ENCODE results near the gene STOX2. TPM values are rescaled to one million over a fixed set of nuclear protein-coding genes. Genes with fewer than 3 reads are reported as not detected.

STOX2 gene
- total and polyA plus RNA-seq, 2 of the 13 experiments (the other 11 are each of a cell fraction or from before 2014, with no cell fraction given), result 0.01 to 0.15 TPM

DNA sequence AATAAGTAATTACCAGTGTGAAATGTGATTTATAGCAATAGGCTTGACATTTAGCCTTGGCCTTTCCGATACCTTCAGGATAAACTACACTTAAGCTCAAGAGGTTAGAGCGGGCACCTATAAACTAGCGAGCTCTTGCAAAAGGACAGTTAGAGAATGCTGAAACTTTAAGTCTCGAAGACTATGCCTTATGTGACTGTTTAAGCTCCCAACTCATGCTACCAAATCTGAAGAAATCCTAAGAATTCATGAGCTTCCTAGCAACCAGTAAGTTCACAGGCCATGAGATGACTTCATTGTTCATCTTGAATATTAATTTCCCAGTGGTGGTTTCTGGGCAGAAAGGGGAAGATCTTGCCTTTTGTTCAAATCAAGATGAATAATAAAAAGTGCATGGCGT is 4.7 kb downstream of the STOX2 start (continued):
- TF ChIP-seq, protein P1, sequence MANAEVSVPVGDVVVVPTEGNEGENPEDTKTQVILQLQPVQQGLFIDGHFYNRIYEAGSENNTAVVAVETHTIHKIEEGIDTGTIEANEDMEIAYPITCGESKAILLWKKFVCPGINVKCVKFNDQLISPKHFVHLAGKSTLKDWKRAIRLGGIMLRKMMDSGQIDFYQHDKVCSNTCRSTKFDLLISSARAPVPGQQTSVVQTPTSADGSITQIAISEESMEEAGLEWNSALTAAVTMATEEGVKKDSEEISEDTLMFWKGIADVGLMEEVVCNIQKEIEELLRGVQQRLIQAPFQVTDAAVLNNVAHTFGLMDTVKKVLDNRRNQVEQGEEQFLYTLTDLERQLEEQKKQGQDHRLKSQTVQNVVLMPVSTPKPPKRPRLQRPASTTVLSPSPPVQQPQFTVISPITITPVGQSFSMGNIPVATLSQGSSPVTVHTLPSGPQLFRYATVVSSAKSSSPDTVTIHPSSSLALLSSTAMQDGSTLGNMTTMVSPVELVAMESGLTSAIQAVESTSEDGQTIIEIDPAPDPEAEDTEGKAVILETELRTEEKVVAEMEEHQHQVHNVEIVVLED (CRISPR knock-in tag; IDR thresholded peaks at IDR 0.05; ENCODE audit: borderline replicate concordance), result no peak

DNA sequence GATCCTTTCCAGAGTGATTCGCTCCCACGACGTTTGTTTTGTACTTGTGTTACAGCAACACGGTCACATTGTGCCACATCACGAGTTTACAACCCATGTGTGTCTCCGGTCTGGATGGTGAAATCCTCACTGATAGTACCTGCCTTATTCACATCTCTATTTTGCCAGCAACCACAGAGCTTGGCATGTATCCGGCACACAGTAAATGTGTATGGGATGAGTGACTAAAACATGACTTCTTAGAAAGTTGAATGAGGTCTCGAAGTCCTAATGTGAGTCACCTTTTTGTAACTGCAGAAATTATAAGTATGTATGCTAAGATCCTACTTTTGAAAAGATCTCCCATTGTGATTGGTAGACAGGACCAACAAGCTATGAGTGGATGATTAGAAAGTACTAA is 7.5 kb downstream of the STOX2 start:
- DNase-seq (ENCODE audit: low spot score), result no peak
- Histone ChIP-seq H3K79me2 (ENCODE audit: insufficient read depth, low read length) (no peaks in the 10 kb centered on the region), H3K27ac (ENCODE audit: extremely low read length, insufficient read depth, low read length) (no peak overlapping the region), H3K36me3 (replicated peaks in 1 of 2; ENCODE audit: control insufficient read depth in 1 of 2, insufficient read depth in 2 of 2, low read length in 2 of 2) (no peaks in the 10 kb centered on the region), H2AFZ (ENCODE audit: low read length) (no peak overlapping the region), H3K9me3 (ENCODE audit: low read length) (no peaks in the 10 kb centered on the region), H3K4me3 (replicated peaks in 1 of 3; ENCODE audit: insufficient read depth in 1 of 3, low read depth in 2 of 3, low read length in 3 of 3) (no peak overlapping the region), H3K4me2 (ENCODE audit: low read depth, low read length) (no peak overlapping the region), H3K27me3 (ENCODE audit: control insufficient read depth in 1 of 2, insufficient read depth in 2 of 2, low read length in 2 of 2) (peaks cover 0 to 14% of the 10 kb centered on the region in 2 experiments; a peak in 2 of 5 replicates), H3K9ac (ENCODE audit: insufficient read depth, low read depth, low read length) (no peak overlapping the region), H3K4me1 (ENCODE audit: insufficient read depth, low read length) (no peaks in the 10 kb centered on the region), H4K20me1 (ENCODE audit: insufficient read depth, low read length) (no peaks in the 10 kb centered on the region)
- in situ Hi-C loops (cut with HindIII; ENCODE audit: extremely low pct_ligation_motif_present, low pct_unique_long_range_greater_than_20kb), result no loop called here
- intact Hi-C loops (cut with micrococcal nuclease; ENCODE audit: unreplicated experiment), result no loop called here
- WGBS (ENCODE audit: low lambda C conversion rate), result 66% methylated on average over 8 of the region's 8 CpGs
- ATAC-seq, result no peak
- no peak for FAIRE-seq
- no peak for TF ChIP-seq ZNF761 (CRISPR knock-in tag; conservative IDR thresholded peaks at IDR 0.05)
- ChIA-PET POLR2A (no interaction called here), CTCF (ENCODE audit: low intra/inter-chr PET ratio, low total read pairs) (no interaction called here)
- BruUV-seq (replicated peaks), result no TSS peak

DNA sequence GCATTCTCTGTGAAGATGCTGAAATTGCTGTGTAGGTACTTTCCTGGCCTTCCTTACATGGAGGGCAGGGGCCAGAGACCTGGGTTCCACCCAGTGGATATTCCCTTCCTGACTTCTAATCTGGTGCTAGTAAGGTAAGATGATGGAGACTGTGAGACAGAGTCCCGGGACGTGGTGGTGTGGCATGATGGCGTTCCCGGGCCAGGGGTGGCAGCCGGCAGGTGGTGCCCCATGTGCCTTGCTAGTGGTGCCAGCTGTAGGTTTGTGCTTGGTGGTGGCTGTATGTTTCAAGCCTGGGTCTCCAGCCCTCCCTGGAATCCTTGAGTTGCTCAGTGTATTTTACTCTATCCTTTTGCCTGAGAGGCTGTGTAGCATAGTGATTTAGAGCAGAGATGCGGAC is 10.9 kb downstream of the STOX2 start:
- Histone ChIP-seq H2AFZ (ENCODE audit: low read length) (no peak overlapping the region), H3K4me3 (replicated peaks in 1 of 3; ENCODE audit: insufficient read depth in 1 of 3, low read depth in 2 of 3, low read length in 3 of 3) (no peak overlapping the region), H3K79me2 (ENCODE audit: insufficient read depth, low read length) (no peaks in the 10 kb centered on the region), H4K20me1 (ENCODE audit: insufficient read depth, low read length) (no peaks in the 10 kb centered on the region), H3K27me3 (ENCODE audit: control insufficient read depth in 1 of 2, insufficient read depth in 2 of 2, low read length in 2 of 2) (no peaks in the 10 kb centered on the region), H3K4me2 (ENCODE audit: low read depth, low read length) (no peak overlapping the region), H3K27ac (ENCODE audit: extremely low read length, insufficient read depth, low read length) (no peak overlapping the region), H3K36me3 (replicated peaks in 1 of 2; ENCODE audit: control insufficient read depth in 1 of 2, insufficient read depth in 2 of 2, low read length in 2 of 2) (no peaks in the 10 kb centered on the region), H3K4me1 (ENCODE audit: insufficient read depth, low read length) (no peaks in the 10 kb centered on the region), H3K9ac (ENCODE audit: insufficient read depth, low read depth, low read length) (no peak overlapping the region), H3K9me3 (ENCODE audit: low read length) (no peaks in the 10 kb centered on the region)
- WGBS (ENCODE audit: low lambda C conversion rate), result 52% methylated on average over 6 of the region's 6 CpGs
- ATAC-seq, result no peak
- no TSS peak for BruUV-seq (replicated peaks)
- FAIRE-seq, result no peak
- DNase-seq (ENCODE audit: low spot score), result no peak
- ChIA-PET POLR2A (no interaction called here), CTCF (ENCODE audit: low intra/inter-chr PET ratio, low total read pairs) (no interaction called here)
- in situ Hi-C loops (cut with HindIII; ENCODE audit: extremely low pct_ligation_motif_present, low pct_unique_long_range_greater_than_20kb) (no loop called here), intact Hi-C loops (cut with micrococcal nuclease; ENCODE audit: unreplicated experiment) (no loop called here)
- TF ChIP-seq SAP130 (CRISPR knock-in tag; IDR thresholded peaks at IDR 0.05; ENCODE audit: low read depth) (no peak), SP2 (CRISPR knock-in tag; IDR thresholded peaks at IDR 0.05) (no peak), GLI4 (CRISPR knock-in tag; IDR thresholded peaks at IDR 0.05; ENCODE audit: borderline replicate concordance) (no peak), FOXK2 (IDR thresholded peaks at IDR 0.05) (no peak), XBP1 (CRISPR knock-in tag; IDR thresholded peaks at IDR 0.05) (no peak), PCBP2 (optimal IDR thresholded peaks at IDR 0.05; ENCODE audit: low read depth, low read length, poor library complexity, severe bottlenecking) (no peak), SYNCRIP (IDR thresholded peaks at IDR 0.05; ENCODE audit: insufficient read depth, low read depth, low read length) (no peak), TMF1 (CRISPR knock-in tag; IDR thresholded peaks at IDR 0.05; ENCODE audit: low read depth) (no peak), ZNF3 (CRISPR knock-in tag; IDR thresholded peaks at IDR 0.05) (no peak)
- TF ChIP-seq, protein P2, sequence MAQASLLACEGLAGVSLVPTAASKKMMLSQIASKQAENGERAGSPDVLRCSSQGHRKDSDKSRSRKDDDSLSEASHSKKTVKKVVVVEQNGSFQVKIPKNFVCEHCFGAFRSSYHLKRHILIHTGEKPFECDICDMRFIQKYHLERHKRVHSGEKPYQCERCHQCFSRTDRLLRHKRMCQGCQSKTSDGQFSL (CRISPR knock-in tag; IDR thresholded peaks at IDR 0.05), result no peak
- TF ChIP-seq, protein P3, sequence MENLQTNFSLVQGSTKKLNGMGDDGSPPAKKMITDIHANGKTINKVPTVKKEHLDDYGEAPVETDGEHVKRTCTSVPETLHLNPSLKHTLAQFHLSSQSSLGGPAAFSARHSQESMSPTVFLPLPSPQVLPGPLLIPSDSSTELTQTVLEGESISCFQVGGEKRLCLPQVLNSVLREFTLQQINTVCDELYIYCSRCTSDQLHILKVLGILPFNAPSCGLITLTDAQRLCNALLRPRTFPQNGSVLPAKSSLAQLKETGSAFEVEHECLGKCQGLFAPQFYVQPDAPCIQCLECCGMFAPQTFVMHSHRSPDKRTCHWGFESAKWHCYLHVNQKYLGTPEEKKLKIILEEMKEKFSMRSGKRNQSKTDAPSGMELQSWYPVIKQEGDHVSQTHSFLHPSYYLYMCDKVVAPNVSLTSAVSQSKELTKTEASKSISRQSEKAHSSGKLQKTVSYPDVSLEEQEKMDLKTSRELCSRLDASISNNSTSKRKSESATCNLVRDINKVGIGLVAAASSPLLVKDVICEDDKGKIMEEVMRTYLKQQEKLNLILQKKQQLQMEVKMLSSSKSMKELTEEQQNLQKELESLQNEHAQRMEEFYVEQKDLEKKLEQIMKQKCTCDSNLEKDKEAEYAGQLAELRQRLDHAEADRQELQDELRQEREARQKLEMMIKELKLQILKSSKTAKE (CRISPR knock-in tag; IDR thresholded peaks at IDR 0.05; ENCODE audit: borderline replicate concordance), result no peak
